Measurements from ENCODE around the gene ZNF564. TPM values are rescaled to one million over a fixed set of nuclear protein-coding genes. Genes with fewer than 3 reads are reported as not detected.

Gene ZNF564
- total and polyA plus RNA-seq, 8 donors, result 4.7 to 74.1 (median 6.6) TPM

DNA sequence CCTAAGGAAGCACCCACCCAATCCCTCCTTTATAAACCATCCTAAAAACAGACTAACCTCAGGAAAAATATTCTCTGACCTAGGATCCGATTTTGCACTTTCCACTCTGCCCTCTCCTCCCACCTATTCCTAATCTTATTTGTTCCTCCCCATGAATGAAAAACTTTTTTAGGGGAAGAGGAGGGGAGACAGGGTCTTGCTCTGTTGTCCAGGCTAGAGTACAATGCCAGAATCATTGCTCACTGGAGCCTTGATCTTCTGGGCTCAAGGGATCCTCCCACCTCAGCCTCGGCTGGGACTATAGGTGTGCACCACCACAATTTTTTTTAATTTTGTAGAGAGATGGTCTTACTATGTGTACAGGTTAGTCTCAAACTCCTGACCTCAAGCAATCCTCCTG, 4.4 kb downstream of the ZNF564 start:
- peaks cover 0 to 5% (median 0%) of the 10 kb centered on the region in 4 donors for H3K9me3 ChIP-seq
- peaks cover 3 to 49% (median 32%) of the 10 kb centered on the region in 4 donors for H3K36me3 ChIP-seq
- DNase-seq, result no peak
- intact Hi-C loops (cut with DNase I; ENCODE audit: low total_unique reads), result loop anchor here (10.0 kb wide), 1 partner anchor 52 kb away; no protein-coding TSS in a partner anchor
- H3K27ac ChIP-seq, result no peak overlapping the region
- no peak overlapping the region for H3K4me3 ChIP-seq
- WGBS, 5 donors, result 80 to 90% (median 84%) methylated on average over 2 of the region's 2 CpGs
- TF ChIP-seq EP300 (IDR thresholded peaks at IDR 0.05) (no peak), POLR2A (IDR thresholded peaks at IDR 0.05) (no peak), POLR2AphosphoS5 (IDR thresholded peaks at IDR 0.05) (no peak)
- TF ChIP-seq, protein P1, sequence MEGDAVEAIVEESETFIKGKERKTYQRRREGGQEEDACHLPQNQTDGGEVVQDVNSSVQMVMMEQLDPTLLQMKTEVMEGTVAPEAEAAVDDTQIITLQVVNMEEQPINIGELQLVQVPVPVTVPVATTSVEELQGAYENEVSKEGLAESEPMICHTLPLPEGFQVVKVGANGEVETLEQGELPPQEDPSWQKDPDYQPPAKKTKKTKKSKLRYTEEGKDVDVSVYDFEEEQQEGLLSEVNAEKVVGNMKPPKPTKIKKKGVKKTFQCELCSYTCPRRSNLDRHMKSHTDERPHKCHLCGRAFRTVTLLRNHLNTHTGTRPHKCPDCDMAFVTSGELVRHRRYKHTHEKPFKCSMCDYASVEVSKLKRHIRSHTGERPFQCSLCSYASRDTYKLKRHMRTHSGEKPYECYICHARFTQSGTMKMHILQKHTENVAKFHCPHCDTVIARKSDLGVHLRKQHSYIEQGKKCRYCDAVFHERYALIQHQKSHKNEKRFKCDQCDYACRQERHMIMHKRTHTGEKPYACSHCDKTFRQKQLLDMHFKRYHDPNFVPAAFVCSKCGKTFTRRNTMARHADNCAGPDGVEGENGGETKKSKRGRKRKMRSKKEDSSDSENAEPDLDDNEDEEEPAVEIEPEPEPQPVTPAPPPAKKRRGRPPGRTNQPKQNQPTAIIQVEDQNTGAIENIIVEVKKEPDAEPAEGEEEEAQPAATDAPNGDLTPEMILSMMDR (IDR thresholded peaks at IDR 0.05), result no peak
- no peaks in the 10 kb centered on the region for H3K27me3 ChIP-seq
- peaks cover 24 to 71% (median 53%) of the 10 kb centered on the region in 4 donors for H3K4me1 ChIP-seq

DNA sequence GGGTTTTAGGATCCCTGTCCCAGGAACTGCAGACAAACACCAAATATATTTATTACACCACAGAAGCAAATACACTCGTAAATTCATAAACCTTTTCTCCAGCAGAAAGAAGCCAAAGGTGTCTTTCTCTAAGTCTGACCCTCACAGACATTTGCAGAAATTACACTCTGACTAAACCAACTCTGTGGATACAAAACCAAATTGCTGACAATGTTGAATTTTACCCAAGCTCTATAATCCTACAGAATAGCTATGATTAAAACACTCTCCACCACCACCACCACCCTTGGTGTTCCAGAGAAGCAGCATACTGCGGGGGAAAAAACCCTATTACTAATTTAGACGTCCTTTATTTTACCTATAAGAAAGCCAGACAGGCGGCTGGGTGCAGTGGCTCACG, 5.2 kb downstream of the ZNF564 start:
- intact Hi-C loops (cut with DNase I; ENCODE audit: low total_unique reads), result loop anchor here (10.0 kb wide), 1 partner anchor 51 kb away; no protein-coding TSS in a partner anchor
- Histone ChIP-seq H3K4me3 (no peak overlapping the region), H3K36me3 (peaks cover 3 to 56% (median 39%) of the 10 kb centered on the region in 4 donors), H3K4me1 (peaks cover 24 to 69% (median 52%) of the 10 kb centered on the region in 4 donors), H3K9me3 (peaks cover 0 to 13% (median 0%) of the 10 kb centered on the region in 4 donors), H3K27me3 (no peaks in the 10 kb centered on the region), H3K27ac (no peak overlapping the region)
- DNase-seq, result no peak
- WGBS, 5 donors, result 87 to 93% (median 91%) methylated on average over 5 of the region's 5 CpGs
- TF ChIP-seq, protein P1 (IDR thresholded peaks at IDR 0.05), result no peak
- no peak for TF ChIP-seq EP300 (IDR thresholded peaks at IDR 0.05)
- TF ChIP-seq POLR2AphosphoS5 (IDR thresholded peaks at IDR 0.05), result no peak

DNA sequence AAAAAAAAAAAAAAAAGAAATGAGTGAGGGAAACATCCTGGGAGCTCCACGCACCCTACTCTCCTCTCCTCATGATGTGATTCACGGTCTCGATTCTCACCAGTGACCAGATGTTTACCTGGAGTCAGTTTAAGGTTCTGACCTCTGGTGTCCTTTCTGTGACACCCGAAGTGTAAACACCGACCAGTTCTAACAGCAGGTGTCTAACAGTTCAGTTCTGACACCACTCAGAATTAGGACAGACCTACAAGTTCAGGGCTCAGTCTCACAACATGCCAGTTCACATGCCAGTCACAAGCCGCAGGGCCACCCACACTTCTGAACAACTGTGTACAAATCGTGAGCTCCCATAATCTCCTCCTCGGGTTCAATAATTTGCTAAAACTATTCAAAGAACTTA, 6.0 kb downstream of the ZNF564 start:
- no peak for TF ChIP-seq EP300 (IDR thresholded peaks at IDR 0.05)
- no peak overlapping the region for H3K4me3 ChIP-seq
- DNase-seq, result no peak
- peaks cover 3 to 64% (median 47%) of the 10 kb centered on the region in 4 donors for H3K36me3 ChIP-seq
- no peak overlapping the region for H3K27ac ChIP-seq
- H3K9me3 ChIP-seq, result peaks cover 0 to 15% (median 0%) of the 10 kb centered on the region in 4 donors
- no peaks in the 10 kb centered on the region for H3K27me3 ChIP-seq
- intact Hi-C loops (cut with DNase I; ENCODE audit: low total_unique reads), result loop anchor here (10.0 kb wide), 1 partner anchor 50 kb away; no protein-coding TSS in a partner anchor
- 70 to 85% (median 82%) methylated on average over 8 of the region's 8 CpGs for WGBS, 5 donors
- H3K4me1 ChIP-seq, result peaks cover 22 to 67% (median 50%) of the 10 kb centered on the region in 4 donors

DNA sequence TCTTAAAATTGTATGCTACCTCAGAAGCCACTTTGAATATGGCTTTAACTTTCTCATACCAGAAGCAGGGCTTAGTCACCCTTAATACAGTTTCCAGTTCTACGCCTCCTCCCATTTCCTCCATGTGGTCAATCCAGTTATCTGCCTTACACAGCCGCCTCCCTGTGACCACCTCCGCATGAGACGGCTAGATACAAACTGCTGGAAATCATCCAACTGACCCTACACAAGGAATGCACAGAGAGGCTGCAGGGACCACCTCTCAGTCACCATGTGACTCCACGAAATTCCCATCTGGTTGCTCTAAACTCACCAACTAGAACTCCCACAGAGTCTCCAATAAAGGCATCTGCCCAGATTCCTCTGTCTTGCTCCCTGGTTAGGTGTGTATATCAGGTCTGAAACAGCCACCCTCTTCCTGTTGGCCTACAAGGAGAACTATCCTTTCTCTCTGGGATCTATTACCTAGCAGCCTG, 6.8 kb downstream of the ZNF564 start:
- Histone ChIP-seq H3K36me3 (peaks cover 3 to 72% (median 54%) of the 10 kb centered on the region in 4 donors), H3K4me3 (no peak overlapping the region), H3K4me1 (peaks cover 13 to 59% (median 41%) of the 10 kb centered on the region in 4 donors), H3K27me3 (no peaks in the 10 kb centered on the region), H3K27ac (peak overlapping the region in 2 of 5 donors; percentile 20 to 35), H3K9me3 (peaks cover 0 to 15% (median 1%) of the 10 kb centered on the region in 4 donors)
- WGBS, 5 donors, result 52 to 70% (median 64%) methylated on average over 5 of the region's 5 CpGs
- peak in 1 of 2 donors; percentile 35 for DNase-seq
- intact Hi-C loops (cut with DNase I; ENCODE audit: low total_unique reads), result loop anchor here (10.0 kb wide), 1 partner anchor 50 kb away; no protein-coding TSS in a partner anchor
- TF ChIP-seq POLR2AphosphoS5 (IDR thresholded peaks at IDR 0.05), result no peak
- no peak for TF ChIP-seq POLR2A (IDR thresholded peaks at IDR 0.05)

DNA sequence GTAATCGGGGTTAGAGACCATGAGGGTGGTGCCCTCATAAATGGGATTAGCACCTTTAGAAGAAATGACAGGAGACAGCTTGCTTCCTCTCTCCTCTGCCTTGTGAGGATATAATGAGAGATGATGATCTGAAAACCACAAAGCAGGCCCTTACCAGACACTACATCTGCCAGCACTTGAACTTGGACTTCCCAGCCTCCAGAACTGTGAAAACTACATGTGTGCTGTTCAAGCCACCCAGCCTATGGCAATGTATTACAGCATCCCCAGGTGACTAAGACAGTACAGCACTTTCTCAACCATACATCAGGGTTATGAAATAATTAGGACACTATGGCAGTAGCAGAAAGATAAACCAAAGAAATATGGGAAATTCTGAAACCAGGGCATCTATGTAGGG, 7.4 kb downstream of the ZNF564 start:
- peak overlapping the region in 1 of 5 donors; percentile 35 for H3K27ac ChIP-seq
- 93 to 100% (median 100%) methylated on average over 1 of the region's 1 CpG for whole genome bisulfite sequencing, 5 donors
- no peaks in the 10 kb centered on the region for H3K27me3 ChIP-seq
- H3K36me3 ChIP-seq, result peaks cover 3 to 78% (median 59%) of the 10 kb centered on the region in 4 donors
- H3K4me3 ChIP-seq, result no peak overlapping the region
- intact Hi-C loops (cut with DNase I; ENCODE audit: low total_unique reads), result loop anchor here (10.0 kb wide), 1 partner anchor 49 kb away; no protein-coding TSS in a partner anchor
- no peak for TF ChIP-seq POLR2A (IDR thresholded peaks at IDR 0.05)
- no peak for TF ChIP-seq POLR2AphosphoS5 (IDR thresholded peaks at IDR 0.05)
- no peak for TF ChIP-seq EP300 (IDR thresholded peaks at IDR 0.05)
- peaks cover 7 to 53% (median 36%) of the 10 kb centered on the region in 4 donors for H3K4me1 ChIP-seq
- DNase-seq, result no peak
- H3K9me3 ChIP-seq, result peaks cover 0 to 15% (median 4%) of the 10 kb centered on the region in 4 donors

All from stomach (tissue), 9 donors.